H9 (cell line): ENCODE measurements around the gene TRAF3IP1. TPM values are rescaled to one million over a fixed set of nuclear protein-coding genes. Genes with fewer than 3 reads are reported as not detected.

Experiments used
- DNase-seq: peaks from one replicate; pipeline ENCODE4 v3.0.0-alpha.2; 2017
- H2AFZ ChIP-seq: one replicate; pipeline ENCODE4 v1.6.1; 2013; ENCODE audit warnings: mild to moderate bottlenecking, low read length, control low read depth, moderate library complexity
- H2AK5ac ChIP-seq: 2 replicates; pipeline ENCODE4 v1.6.1; 2013; ENCODE audit warnings: low read length, control low read depth, mixed read lengths; ENCODE audit not compliant: insufficient read length
- H2BK120ac ChIP-seq: one replicate; pipeline ENCODE4 v1.6.1; 2013; ENCODE audit warnings: low read depth, mild to moderate bottlenecking, low read length, control low read depth, inconsistent platforms; ENCODE audit not compliant: poor library complexity, severe bottlenecking
- H2BK12ac ChIP-seq: 2 replicates; pipeline ENCODE4 v1.6.1; 2013; ENCODE audit warnings: low read length, control low read depth, mixed read lengths, low read depth; ENCODE audit not compliant: insufficient read length
- H2BK15ac ChIP-seq: 2 replicates; pipeline ENCODE4 v1.6.1; 2013; ENCODE audit warnings: low read depth, low read length, control low read depth
- H2BK20ac ChIP-seq: one replicate; pipeline ENCODE4 v1.6.1; 2013; ENCODE audit warnings: low read depth, mild to moderate bottlenecking, low read length, control low read depth, inconsistent platforms; ENCODE audit not compliant: poor library complexity, severe bottlenecking
- H2BK5ac ChIP-seq: 2 replicates; pipeline ENCODE4 v1.6.1; 2013; ENCODE audit warnings: low read length, control low read depth, mixed read lengths; ENCODE audit not compliant: insufficient read length
- H3K14ac ChIP-seq: 2 replicates; pipeline ENCODE4 v1.6.1; 2013; ENCODE audit warnings: low read length, control low read depth; ENCODE audit not compliant: insufficient read depth
- H3K18ac ChIP-seq: 2 replicates; pipeline ENCODE4 v1.6.1; 2013; ENCODE audit warnings: low read depth, mild to moderate bottlenecking, mixed read lengths, low read length, control low read depth; ENCODE audit not compliant: insufficient read length
- H3K23ac ChIP-seq: 2 replicates; pipeline ENCODE4 v1.6.1; 2013; ENCODE audit warnings: low read length, control low read depth, mixed read lengths, low read depth; ENCODE audit not compliant: insufficient read length
- H3K23me2 ChIP-seq: 2 replicates; pipeline ENCODE4 v1.6.1; 2013; ENCODE audit warnings: low read depth, mild to moderate bottlenecking, mixed read lengths, low read length, control low read depth; ENCODE audit not compliant: insufficient read length, poor library complexity, severe bottlenecking
- H3K27ac ChIP-seq: 2 replicates; pipeline ENCODE4 v1.5.1; 2013; ENCODE audit warnings: low read length, control low read depth, mixed read lengths, low read depth; ENCODE audit not compliant: insufficient read length
- H3K27me3 ChIP-seq: 2 replicates; pipeline ENCODE4 v1.6.1; 2013; ENCODE audit warnings: low read length, control low read depth, inconsistent platforms; ENCODE audit not compliant: insufficient read depth
- H3K4ac ChIP-seq: 2 replicates; pipeline ENCODE4 v1.6.1; 2013; ENCODE audit warnings: low read depth, mild to moderate bottlenecking, control low read depth, inconsistent platforms, low read length, moderate library complexity
- H3K4me1 ChIP-seq: 2 replicates; pipeline ENCODE4 v1.6.1; 2013; ENCODE audit warnings: low read length, control low read depth, inconsistent platforms; ENCODE audit not compliant: insufficient read depth
- H3K4me2 ChIP-seq: 2 replicates; pipeline ENCODE4 v1.6.1; 2013; ENCODE audit warnings: low read length, control low read depth, mixed read lengths; ENCODE audit not compliant: insufficient read length, insufficient read depth
- H3K56ac ChIP-seq: 2 replicates; pipeline ENCODE4 v1.6.1; 2013; ENCODE audit warnings: low read depth, mild to moderate bottlenecking, mixed read lengths, low read length, control low read depth; ENCODE audit not compliant: insufficient read length
- H3K79me1 ChIP-seq: 2 replicates; pipeline ENCODE4 v1.6.1; 2013; ENCODE audit warnings: low read depth, mild to moderate bottlenecking, moderate library complexity, low read length, control low read depth, inconsistent platforms; ENCODE audit not compliant: insufficient read depth, poor library complexity, severe bottlenecking
- H3K79me2 ChIP-seq: 2 replicates; pipeline ENCODE4 v1.6.1; 2013; ENCODE audit warnings: low read length, control low read depth, inconsistent platforms; ENCODE audit not compliant: insufficient read depth
- H3K9ac ChIP-seq: 2 replicates; pipeline ENCODE4 v1.6.1; 2013; ENCODE audit warnings: low read length, control low read depth, mixed read lengths; ENCODE audit not compliant: insufficient read length; ENCODE audit errors: extremely low read depth
- H3K9me3 ChIP-seq: one replicate; pipeline ENCODE4 v1.6.1; 2013; ENCODE audit warnings: low read depth, low read length, inconsistent platforms; ENCODE audit not compliant: control insufficient read depth
- H3T11ph ChIP-seq: one replicate; pipeline ENCODE4 v1.6.1; 2013; ENCODE audit warnings: mild to moderate bottlenecking, low read length, control low read depth, inconsistent platforms
- H4K20me1 ChIP-seq: one replicate; pipeline ENCODE4 v1.6.1; 2013; ENCODE audit not compliant: control insufficient read depth, insufficient read length, insufficient read depth
- H4K5ac ChIP-seq: 2 replicates; pipeline ENCODE4 v1.6.1; 2013; ENCODE audit warnings: low read depth, mild to moderate bottlenecking, mixed read lengths, low read length, control low read depth; ENCODE audit not compliant: insufficient read length
- H4K8ac ChIP-seq: replicated peaks from 2 replicates; pipeline ENCODE4 v1.6.1; 2013; ENCODE audit warnings: low read length, control low read depth, mixed read lengths, low read depth; ENCODE audit not compliant: insufficient read length
- H4K91ac ChIP-seq: 2 replicates; pipeline ENCODE4 v1.6.1; 2013; ENCODE audit warnings: low read depth, mild to moderate bottlenecking, moderate library complexity, mixed read lengths, low read length, control low read depth; ENCODE audit not compliant: insufficient read length
- H3K27ac Mint-ChIP-seq, 3 experiments: 2 replicates in 2 of 3; 3 replicates in 1 of 3; pipeline ENCODE4 v1.8.0; 2020 to 2021; ENCODE audit warnings: mixed read lengths in 3 of 3, mild to moderate bottlenecking in 1 of 3, moderate library complexity in 1 of 3
- H3K27me3 Mint-ChIP-seq: 2 replicates; pipeline ENCODE4 v1.8.0; 2021; ENCODE audit warnings: low read depth, mild to moderate bottlenecking, moderate library complexity, mixed read lengths
- H3K36me3 Mint-ChIP-seq, 3 experiments: 2 replicates in 2 of 3; 3 replicates in 1 of 3; pipeline ENCODE4 v1.8.0; 2020 to 2021; ENCODE audit warnings: low read depth in 3 of 3, mixed read lengths in 3 of 3; ENCODE audit not compliant: insufficient read depth in 1 of 3
- H3K4me1 Mint-ChIP-seq, 2 experiments: 2 replicates each; pipeline ENCODE4 v1.8.0; 2020; ENCODE audit warnings: mixed read lengths in 2 of 2
- H3K4me3 Mint-ChIP-seq, 2 experiments: 2 replicates in 1 of 2; 3 replicates in 1 of 2; pipeline ENCODE4 v1.8.0; 2020 to 2021; ENCODE audit warnings: mild to moderate bottlenecking in 2 of 2, mixed read lengths in 2 of 2, moderate library complexity in 1 of 2
- H3K9me3 Mint-ChIP-seq, 2 experiments: 2 replicates in 1 of 2; 3 replicates in 1 of 2; pipeline ENCODE4 v1.8.0; 2020; ENCODE audit warnings: mild to moderate bottlenecking in 2 of 2, mixed read lengths in 2 of 2, moderate library complexity in 1 of 2
- CTCF ChIP-seq: fragments of 200-600 bp; sonication (generic); conservative IDR thresholded peaks from 3 replicates; pipeline ENCODE4 v1.8.0; 2021; ENCODE audit warnings: antibody characterized with exemption, mild to moderate bottlenecking
- WGBS: extraction: QIAGEN DNeasy Blood & Tissue Kit; methylation state at CpG from one replicate; pipeline ENCODE4 v1.1.7; 2013; ENCODE audit warnings: missing lambda C conversion rate, low lambda C conversion rate, mixed read lengths; ENCODE audit not compliant: insufficient read length; ENCODE audit errors: extremely low coverage; 5-methylcytosine and 5-hydroxymethylcytosine counted together
- total RNA-seq: library from RNA; stranded (reverse); gene quantifications from 2 replicates; pipeline ENCODE4 v1.2.1, GENCODE V29; 2021

The TRAF3IP1 gene
- total RNA-seq, 1 experiment from 2014 or later: 16.4 TPM

GRCh38 chr2:238406221-238406997 lies 86.1 kb downstream of the TRAF3IP1 start:
- H3K23me2 ChIP-seq: no peaks in the 10 kb centered on the region
- Mint-ChIP-seq H3K27me3 (no peaks in the 10 kb centered on the region), H3K9me3 (peaks cover 0 to 2% of the 10 kb centered on the region in 2 experiments; a peak in 1 of 5 replicates), H3K4me3 (no peak overlapping the region), H3K4me1 (peaks cover 13 to 31% of the 10 kb centered on the region in 2 experiments), H3K27ac (peak overlapping the region; percentile 18 to 72 (median 34); a peak in 4 of 7 replicates), H3K36me3 (peaks cover 0 to 4% (median 2%) of the 10 kb centered on the region in 3 experiments; a peak in 3 of 7 replicates)
- no peak overlapping the region for H3K18ac ChIP-seq
- H3K4me1 ChIP-seq: no peaks in the 10 kb centered on the region
- no peak overlapping the region for H4K5ac ChIP-seq
- no peak overlapping the region for H2AFZ ChIP-seq
- no peaks in the 10 kb centered on the region for H3K79me1 ChIP-seq
- no peak overlapping the region for H3K9ac ChIP-seq
- no peaks in the 10 kb centered on the region for H4K20me1 ChIP-seq
- no peak overlapping the region for H2AK5ac ChIP-seq
- H2BK15ac ChIP-seq: no peak overlapping the region
- no peaks in the 10 kb centered on the region for H3K9me3 ChIP-seq
- no peak overlapping the region for H3T11ph ChIP-seq
- no peak overlapping the region for H2BK120ac ChIP-seq
- no peak for TF ChIP-seq CTCF
- H2BK20ac ChIP-seq: no peak overlapping the region
- no peak overlapping the region for H3K4me2 ChIP-seq
- H3K27me3 ChIP-seq: no peaks in the 10 kb centered on the region
- no peak overlapping the region for H3K56ac ChIP-seq
- no peak overlapping the region for H4K8ac ChIP-seq
- no peak overlapping the region for H4K91ac ChIP-seq
- no peaks in the 10 kb centered on the region for H3K79me2 ChIP-seq
- no peak for DNase-seq
- no peak overlapping the region for H3K27ac ChIP-seq
- H2BK12ac ChIP-seq: no peak overlapping the region
- no peak overlapping the region for H2BK5ac ChIP-seq
- H3K4ac ChIP-seq: no peak overlapping the region
- no peak overlapping the region for H3K23ac ChIP-seq
- H3K14ac ChIP-seq: no peak overlapping the region
- WGBS: no CpG with 5 or more reads among the region's 20 CpGs
